RWPE1 (cell line): ENCODE data around the gene SP4.
"Not testable (repeated sequence)": the region's sequence is repeated elsewhere in the genome, so short reads cannot be mapped to it uniquely, and the experiment has no call there.

Experiments
- CTCF ChIA-PET: fragments of 350-600 bp; sonication (Branson Sonifier 250); formaldehyde crosslinking; extraction: SDS; loops from one replicate; lab custom pipeline; 2021; lab: Yijun Ruan, JAX
- POLR2A ChIA-PET: fragments of 400-600 bp; formaldehyde crosslinking; extraction: SDS; loops from one replicate; lab custom pipeline; 2020; ENCODE audit warnings: antibody characterized with exemption; ENCODE audit not compliant: low non-redundant PET; lab: Yijun Ruan, JAX
- DNase-seq: peaks from one replicate; pipeline ENCODE4 v3.0.0; 2012; ENCODE audit warnings: low spot score
- H3K27ac ChIP-seq: fragments of 450-650 bp; 2 replicates; pipeline ENCODE4 v1.5.1; 2017
- TF ChIP-seq, protein P1 (sequence below): fragments of 450-650 bp; conservative IDR thresholded peaks from 2 replicates; pipeline ENCODE4 v1.5.1; 2017; ENCODE audit warnings: low read depth, mild to moderate bottlenecking

Gene SP4

DNA sequence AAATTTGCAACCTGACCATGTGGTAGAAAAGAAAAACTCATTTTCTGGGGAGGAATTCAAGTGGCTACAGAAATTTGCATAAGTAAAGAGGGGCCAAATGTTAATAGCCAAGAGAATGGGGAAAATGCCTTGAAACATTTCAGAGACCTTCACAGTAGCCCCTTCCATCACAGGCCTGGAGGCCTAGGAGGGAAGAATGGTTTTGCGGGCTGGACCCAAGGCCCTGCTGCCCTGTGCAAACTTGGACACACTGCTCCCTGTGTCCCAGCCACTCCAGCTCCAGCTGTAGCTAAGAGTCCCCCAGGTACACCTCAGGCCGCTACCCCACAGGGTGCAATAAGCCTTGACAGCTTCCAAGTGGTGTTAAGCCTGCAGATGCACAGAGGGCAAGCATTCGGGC lies 98.6 kb downstream of the SP4 start:
- ChIA-PET POLR2A (no interaction called here), CTCF (no interaction called here)
- no peak overlapping the region for H3K27ac ChIP-seq
- DNase-seq = no peak
- TF ChIP-seq, protein P1, sequence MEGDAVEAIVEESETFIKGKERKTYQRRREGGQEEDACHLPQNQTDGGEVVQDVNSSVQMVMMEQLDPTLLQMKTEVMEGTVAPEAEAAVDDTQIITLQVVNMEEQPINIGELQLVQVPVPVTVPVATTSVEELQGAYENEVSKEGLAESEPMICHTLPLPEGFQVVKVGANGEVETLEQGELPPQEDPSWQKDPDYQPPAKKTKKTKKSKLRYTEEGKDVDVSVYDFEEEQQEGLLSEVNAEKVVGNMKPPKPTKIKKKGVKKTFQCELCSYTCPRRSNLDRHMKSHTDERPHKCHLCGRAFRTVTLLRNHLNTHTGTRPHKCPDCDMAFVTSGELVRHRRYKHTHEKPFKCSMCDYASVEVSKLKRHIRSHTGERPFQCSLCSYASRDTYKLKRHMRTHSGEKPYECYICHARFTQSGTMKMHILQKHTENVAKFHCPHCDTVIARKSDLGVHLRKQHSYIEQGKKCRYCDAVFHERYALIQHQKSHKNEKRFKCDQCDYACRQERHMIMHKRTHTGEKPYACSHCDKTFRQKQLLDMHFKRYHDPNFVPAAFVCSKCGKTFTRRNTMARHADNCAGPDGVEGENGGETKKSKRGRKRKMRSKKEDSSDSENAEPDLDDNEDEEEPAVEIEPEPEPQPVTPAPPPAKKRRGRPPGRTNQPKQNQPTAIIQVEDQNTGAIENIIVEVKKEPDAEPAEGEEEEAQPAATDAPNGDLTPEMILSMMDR = no peak

DNA sequence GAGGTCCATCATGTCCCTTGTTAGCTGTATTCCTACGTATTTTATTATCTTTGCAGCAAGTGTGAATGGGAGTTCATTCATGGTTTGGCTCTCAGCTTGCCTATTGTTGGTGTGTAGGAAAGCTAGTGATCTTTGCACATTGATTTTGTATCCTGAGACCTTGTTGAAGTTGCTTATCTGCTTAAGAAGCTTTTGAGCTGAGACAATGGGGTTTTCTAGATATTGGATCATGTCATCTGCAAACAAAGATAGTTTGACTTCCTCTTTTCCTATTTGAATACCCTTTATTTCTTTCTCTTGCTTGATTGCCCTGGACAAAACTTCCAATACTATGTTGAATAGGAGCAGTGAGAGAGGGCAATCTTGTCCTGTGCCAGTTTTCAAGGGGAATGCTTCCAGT lies 104.6 kb downstream of the SP4 start:
- H3K27ac ChIP-seq, CTCF ChIA-PET, DNase-seq, POLR2A ChIA-PET: not testable (repeated sequence)

DNA sequence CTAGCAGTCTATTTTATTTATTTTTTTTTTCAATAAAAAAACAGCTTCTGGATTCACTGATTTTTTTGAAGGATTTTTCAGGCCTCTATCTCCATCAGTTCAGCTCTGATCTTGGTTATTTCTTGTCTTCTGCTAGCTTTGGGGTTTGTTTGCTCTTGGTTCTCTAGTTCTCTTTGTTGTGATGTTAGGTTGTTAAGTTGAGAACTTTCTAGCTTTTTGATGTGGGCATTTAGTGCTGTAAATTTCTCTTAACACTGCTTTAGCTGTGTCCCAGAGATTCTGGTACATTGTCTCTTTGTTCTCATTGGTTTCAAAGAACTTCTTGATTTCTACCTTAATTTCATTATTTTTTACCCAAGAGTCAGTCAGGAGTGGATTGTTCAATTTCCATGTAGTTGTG lies 105.8 kb downstream of the SP4 start:
- CTCF ChIA-PET, DNase-seq, POLR2A ChIA-PET, H3K27ac ChIP-seq: not testable (repeated sequence)

DNA sequence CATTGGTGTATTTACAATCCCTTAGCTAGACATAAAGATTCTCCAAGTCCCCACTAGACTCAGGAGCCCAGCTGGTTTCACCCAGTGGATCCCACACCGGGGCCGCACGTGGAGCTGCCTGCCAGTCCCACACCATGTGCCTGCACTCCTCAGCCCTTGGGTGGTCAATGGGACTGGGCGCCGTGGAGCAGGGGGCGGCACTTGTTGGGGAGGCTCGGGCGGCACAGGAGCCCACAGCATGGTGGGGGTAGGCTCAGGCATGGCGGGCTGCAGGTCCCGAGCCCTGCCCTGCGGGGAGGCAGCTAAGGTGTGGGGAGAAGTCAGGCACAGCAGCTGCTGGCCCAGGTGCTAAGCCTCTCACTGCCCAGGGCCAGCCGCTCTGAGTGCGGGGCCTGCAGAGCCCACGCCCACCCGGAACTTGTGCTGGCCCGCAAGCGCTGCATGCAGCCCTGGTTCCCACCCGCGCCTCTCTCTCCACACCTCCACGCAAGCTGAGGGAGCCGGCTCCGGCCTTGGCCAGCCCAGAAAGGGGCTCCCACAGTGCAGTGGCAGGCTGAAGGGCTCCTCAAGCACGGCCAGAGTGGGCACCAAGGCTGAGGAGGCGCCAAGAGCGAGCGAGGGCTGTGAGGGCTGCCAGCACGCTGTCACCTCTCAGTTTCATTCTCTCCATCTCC lies 108.7 kb downstream of the SP4 start:
- H3K27ac ChIP-seq, POLR2A ChIA-PET, DNase-seq: not testable (repeated sequence)
- CTCF ChIA-PET = interaction anchor here (0.6 kb wide), 1 partner anchor 282 kb away, joined by 4 read pairs; no protein-coding TSS in a partner anchor

DNA sequence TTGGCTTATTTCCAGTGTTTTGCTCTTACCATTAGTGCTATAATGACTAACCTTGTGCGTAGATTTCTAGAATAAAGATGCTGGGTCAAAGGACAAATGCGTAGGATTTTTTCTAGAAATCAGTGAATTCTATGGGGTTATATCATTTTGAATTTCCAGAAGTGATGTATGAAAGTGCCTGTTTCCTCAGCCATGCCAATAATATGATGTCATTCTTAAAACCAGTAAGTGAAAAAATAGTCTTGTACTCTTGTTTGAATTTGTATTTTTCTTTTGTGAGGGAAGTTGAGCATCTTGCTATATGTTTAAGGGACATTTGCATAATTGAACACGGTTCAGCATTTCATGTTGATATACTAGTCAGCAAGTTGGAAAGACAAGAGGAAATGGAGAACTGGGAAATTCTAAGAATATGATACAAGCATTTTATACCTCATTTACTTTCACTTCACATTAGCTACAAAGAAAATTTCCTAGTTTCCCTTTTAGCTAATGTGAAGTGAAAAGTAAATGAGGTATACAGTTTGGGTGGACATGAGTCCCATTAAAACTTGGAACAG lies 111.1 kb downstream of the SP4 start:
- ChIA-PET CTCF (no interaction called here), POLR2A (no interaction called here)
- no peak for DNase-seq
- H3K27ac ChIP-seq = no peak overlapping the region
- TF ChIP-seq, protein P1 = no peak

DNA sequence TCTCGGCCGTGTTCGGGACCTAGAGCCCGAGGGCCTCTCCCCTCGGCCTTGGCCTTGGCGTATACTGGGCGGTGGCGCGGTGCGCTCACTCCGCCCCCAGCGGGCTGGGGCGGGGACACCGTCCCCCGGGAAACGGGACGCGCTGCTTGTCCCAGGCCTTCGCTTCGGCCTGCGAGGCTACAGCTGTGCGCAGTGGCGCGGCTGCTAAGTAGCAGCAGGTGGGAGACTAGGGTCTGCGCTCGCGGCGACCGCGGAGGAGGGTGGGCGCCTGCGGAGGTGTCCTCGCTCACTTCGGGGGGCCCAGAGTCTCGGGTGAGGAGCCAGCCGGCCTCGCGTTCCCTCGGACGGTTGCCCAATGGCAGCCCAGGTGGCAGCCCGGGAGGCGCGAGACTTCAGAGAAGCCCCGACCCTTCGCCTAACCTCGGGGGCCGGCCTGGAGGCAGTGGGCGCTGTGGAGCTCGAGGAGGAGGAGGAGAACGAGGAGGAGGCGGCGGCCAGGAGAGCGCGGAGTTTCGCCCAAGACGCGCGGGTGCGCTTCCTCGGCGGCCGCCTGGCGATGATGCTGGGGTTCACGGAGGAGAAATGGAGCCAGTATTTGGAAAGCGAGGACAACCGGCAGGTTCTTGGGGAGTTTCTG lies 115.1 kb downstream of the SP4 start, which contains the start of gene DNAH11:
Gene DNAH11 (plus strand): TSS at position 149 of the 637 bp plus-strand sequence. CDS start 207 bp downstream, at position 356.
- DNase-seq = peak; percentile 45
- no peak within 1 kb of the TSS for H3K27ac ChIP-seq
- POLR2A ChIA-PET = no interaction called here
- CTCF ChIA-PET = interaction anchor here (0.6 kb wide), 1 partner anchor 1512 kb away, joined by 6 read pairs; no protein-coding TSS in a partner anchor
- TF ChIP-seq, protein P1 = no peak

DNA sequence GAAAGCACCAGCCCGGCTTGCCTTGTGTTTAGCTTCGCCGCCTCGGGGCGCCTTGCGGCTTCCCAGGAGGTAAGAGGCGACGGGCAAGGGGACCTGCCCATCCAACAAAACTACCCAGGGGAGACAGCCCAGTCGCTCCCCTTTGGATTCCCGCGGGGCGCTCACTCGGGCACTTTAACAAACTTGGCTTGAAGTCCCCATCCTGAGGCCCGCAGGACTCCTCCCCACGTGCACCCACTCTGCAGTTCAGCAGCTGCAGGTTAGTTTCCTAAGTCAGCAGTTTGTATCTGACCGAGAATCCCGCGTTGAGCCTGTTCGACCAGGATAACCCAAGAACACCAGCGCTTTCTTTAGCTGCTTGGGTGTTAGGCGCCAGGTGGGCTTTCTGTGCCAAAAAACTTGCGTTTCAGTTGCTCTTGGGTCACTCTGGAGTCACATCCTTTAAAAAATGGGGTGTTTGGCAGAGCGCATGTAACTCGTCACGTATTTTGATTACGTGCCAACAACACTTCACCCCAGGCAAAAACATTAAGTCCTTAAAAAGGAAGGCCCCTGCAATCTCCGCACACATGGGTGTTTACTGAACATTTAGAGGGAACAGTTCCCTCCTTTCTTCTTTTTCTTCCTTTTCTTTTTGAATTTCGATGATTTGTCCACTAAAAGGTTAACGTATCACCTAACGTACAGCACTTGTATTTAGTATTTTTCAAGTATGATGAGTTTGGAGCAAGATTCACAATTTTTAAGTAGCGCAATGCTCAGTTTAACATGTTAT lies 115.8 kb downstream of the SP4 start:
- POLR2A ChIA-PET = no interaction called here
- peak; percentile 18 for DNase-seq
- TF ChIP-seq, protein P1 = no peak
- CTCF ChIA-PET = interaction anchor here (0.6 kb wide), 1 partner anchor 1511 kb away, joined by 6 read pairs; no protein-coding TSS in a partner anchor
- H3K27ac ChIP-seq = no peak overlapping the region
